Spleen (tissue), 11 donors: ENCODE results near the gene NTRK2. TPM values are rescaled to one million over a fixed set of nuclear protein-coding genes. Genes with fewer than 3 reads are reported as not detected.
A peak's percentile ranks its signal among the peaks of the same experiment; 100 is the strongest.

Experiments used
- DNase-seq: peaks from one replicate; pipeline ENCODE4 v3.0.0-alpha.2; 2020
- H3K27ac ChIP-seq, 8 donors: fragments of 200-600 bp; sonication (generic) in 7 of 8; 1 replicate in 4 of 8; 2 replicates in 4 of 8; pipeline versions ENCODE4 v1.5.0 to v1.8.0; 2016 to 2021; ENCODE audit warnings: inconsistent platforms in 4 of 8, mild to moderate bottlenecking in 4 of 8, moderate library complexity in 1 of 8
- H3K27me3 ChIP-seq, 7 donors: fragments of 200-600 bp; sonication (generic) in 6 of 7; replicated peaks in 1 of 7; 1 replicate in 4 of 7; 2 replicates in 3 of 7; pipeline versions ENCODE4 v1.5.0 to v1.8.0; 2016 to 2021; ENCODE audit warnings: inconsistent platforms in 3 of 7, mild to moderate bottlenecking in 1 of 7
- H3K36me3 ChIP-seq, 6 donors: fragments of 200-600 bp; sonication (generic) in 5 of 6; 1 replicate in 4 of 6; 2 replicates in 2 of 6; pipeline versions ENCODE4 v1.5.0 to v1.8.0; 2016 to 2021; ENCODE audit warnings: inconsistent platforms in 2 of 6
- H3K4me1 ChIP-seq, 6 donors: fragments of 200-600 bp; sonication (generic) in 5 of 6; 1 replicate in 3 of 6; 2 replicates in 3 of 6; pipeline versions ENCODE4 v1.5.0 to v1.8.0; 2016 to 2021; ENCODE audit warnings: inconsistent platforms in 3 of 6
- H3K4me3 ChIP-seq, 8 donors: fragments of 200-600 bp; sonication (generic) in 7 of 8; 1 replicate in 4 of 8; 2 replicates in 4 of 8; pipeline versions ENCODE4 v1.5.0 to v1.8.0; 2016 to 2021; ENCODE audit warnings: inconsistent platforms in 4 of 8, mild to moderate bottlenecking in 4 of 8, moderate library complexity in 2 of 8
- H3K9me3 ChIP-seq, 8 donors: fragments of 200-600 bp; sonication (generic) in 7 of 8; 1 replicate in 4 of 8; 2 replicates in 4 of 8; pipeline versions ENCODE4 v1.5.0 to v1.8.0; 2016 to 2021; ENCODE audit warnings: inconsistent platforms in 4 of 8
- CTCF ChIP-seq, 11 experiments: fragments of 200-600 bp in 7 of 11; fragments of 450-650 bp in 4 of 11; sonication (generic) in 4 of 11; IDR thresholded peaks in 8 of 11; conservative IDR thresholded peaks in 3 of 11; 1 replicate in 7 of 11; 2 replicates in 4 of 11; pipeline versions ENCODE4 v1.4.0 to v1.8.0; 2016 to 2021; ENCODE audit warnings: antibody characterized with exemption in 11 of 11, inconsistent platforms in 4 of 11, mild to moderate bottlenecking in 1 of 11
- POLR2A ChIP-seq, 3 donors: fragments of 450-650 bp; IDR thresholded peaks; one replicate each; pipeline ENCODE4 v1.5.1; 2017; ENCODE audit warnings: antibody characterized with exemption in 3 of 3, mild to moderate bottlenecking in 1 of 3
- POLR2AphosphoS5 ChIP-seq, 3 donors: sonication (generic); formaldehyde crosslinking; IDR thresholded peaks; one replicate each; pipeline ENCODE4 v1.5.1; 2017; ENCODE audit warnings: antibody characterized with exemption in 3 of 3
- WGBS, 5 donors: extraction: QIAGEN DNeasy Blood & Tissue Kit in 3 of 5; methylation state at CpG; one replicate each; pipeline versions ENCODE4 v1.1.5 to v1.1.7; 2013 to 2018; 5-methylcytosine and 5-hydroxymethylcytosine counted together
- intact Hi-C: fragments of 100-400 bp; cut with DNase I; formaldehyde crosslinking; loops from one replicate; pipeline ENCODE4 v1.15.0; 2023; ENCODE audit warnings: low total_unique reads
- polyA plus RNA-seq, 3 donors: library from polyadenylated mRNA; stranded (reverse); fragments of 200-250 nt; gene quantifications; one replicate each; pipeline ENCODE4 v1.2.1, GENCODE V29; 2013
- total RNA-seq, 7 donors: library from RNA; depleted of rRNA in 3 of 7; stranded (reverse); fragments of >200 nt in 3 of 7; fragmentation: NEBNext Ultra II Directional in 4 of 7; extraction: Animal tissue kit (Norgen Biotek cat#: 25700) in 4 of 7; gene quantifications; one replicate each; pipeline versions ENCODE4 v1.1.0 to v1.2.1, GENCODE V29; 2016 to 2021
- donor health status: healthy with polysubstance abuse.
- donor health status: DM: no; HTN: no; CAD: no; lungs with moderate emphysema.
- donor health status: DM: no; HTN: no; CAD: no.
- donor health status: Bipolar disorder and iron deficiency.
- donor health status: healthy.
- donor health status: DM: no; HTN: no; CAD: no.
- donor health status: DM: yes; HTN: yes; CAD: no.

The NTRK2 gene
- total and polyA plus RNA-seq, 10 donors = 0.63 to 22.7 (median 8.9) TPM

- no peaks in the 10 kb centered on the region for H3K9me3 ChIP-seq
- no peak overlapping the region for H3K4me3 ChIP-seq
- no peak for TF ChIP-seq CTCF (IDR thresholded peaks at IDR 0.05 in 8 of 11, conservative IDR thresholded peaks at IDR 0.05 in 3 of 11)
- no peak for TF ChIP-seq POLR2AphosphoS5 (IDR thresholded peaks at IDR 0.05)
- no peak for TF ChIP-seq POLR2A (IDR thresholded peaks at IDR 0.05)
- peaks cover 4 to 9% (median 6%) of the 10 kb centered on the region in 6 donors for H3K4me1 ChIP-seq
- 66 to 87% (median 84%) methylated on average over 4 of the region's 4 CpGs for WGBS, 5 donors
- H3K27me3 ChIP-seq = no peaks in the 10 kb centered on the region
- intact Hi-C loops = no loop called here
- DNase-seq = no peak
- H3K27ac ChIP-seq = no peak overlapping the region
- H3K36me3 ChIP-seq = no peaks in the 10 kb centered on the region
Measured at GRCh38 chr9:84871983-84872382, 202.5 kb downstream of the NTRK2 start.

- Histone ChIP-seq H3K36me3 (no peaks in the 10 kb centered on the region), H3K27me3 (no peaks in the 10 kb centered on the region), H3K4me3 (no peak overlapping the region), H3K4me1 (peaks cover 4 to 9% (median 6%) of the 10 kb centered on the region in 6 donors), H3K27ac (peak overlapping the region in 6 of 8 donors; percentile 18 to 58 (median 35)), H3K9me3 (no peaks in the 10 kb centered on the region)
- TF ChIP-seq CTCF (IDR thresholded peaks at IDR 0.05 in 8 of 11, conservative IDR thresholded peaks at IDR 0.05 in 3 of 11) = no peak
- no peak for TF ChIP-seq POLR2A (IDR thresholded peaks at IDR 0.05)
- TF ChIP-seq POLR2AphosphoS5 (IDR thresholded peaks at IDR 0.05) = no peak
- no peak for DNase-seq
- intact Hi-C loops = no loop called here
- WGBS, 5 donors = 91 to 97% (median 94%) methylated on average over 4 of the region's 4 CpGs
Measured at GRCh38 chr9:84874022-84874421, 204.5 kb downstream of the NTRK2 start.

GRCh38 chr9:84874596-84874995, 205.1 kb downstream of the NTRK2 start:
- TF ChIP-seq POLR2AphosphoS5 (IDR thresholded peaks at IDR 0.05) (no peak), POLR2A (IDR thresholded peaks at IDR 0.05) (no peak), CTCF (IDR thresholded peaks at IDR 0.05 in 8 of 11, conservative IDR thresholded peaks at IDR 0.05 in 3 of 11) (no peak)
- WGBS, 5 donors = 3 to 19% (median 12%) methylated on average over 2 of the region's 2 CpGs
- Histone ChIP-seq H3K27me3 (no peaks in the 10 kb centered on the region), H3K27ac (peak overlapping the region in 6 of 8 donors; percentile 18 to 58 (median 35)), H3K4me1 (peaks cover 4 to 9% (median 6%) of the 10 kb centered on the region in 6 donors), H3K4me3 (no peak overlapping the region), H3K9me3 (no peaks in the 10 kb centered on the region), H3K36me3 (no peaks in the 10 kb centered on the region)
- intact Hi-C loops = no loop called here
- no peak for DNase-seq

- TF ChIP-seq POLR2AphosphoS5 (IDR thresholded peaks at IDR 0.05) (peak in 1 of 3 donors; percentile 15), POLR2A (IDR thresholded peaks at IDR 0.05) (no peak)
- 50 to 86% (median 78%) methylated on average over 4 of the region's 4 CpGs for WGBS, 5 donors
- no peaks in the 10 kb centered on the region for H3K27me3 ChIP-seq
- H3K9me3 ChIP-seq = no peaks in the 10 kb centered on the region
- H3K27ac ChIP-seq = peak overlapping the region in 6 of 8 donors; percentile 18 to 58 (median 35)
- no peak overlapping the region for H3K4me3 ChIP-seq
- intact Hi-C loops = no loop called here
- peaks cover 4 to 9% (median 6%) of the 10 kb centered on the region in 6 donors for H3K4me1 ChIP-seq
- no peaks in the 10 kb centered on the region for H3K36me3 ChIP-seq
- DNase-seq = no peak
Measured at GRCh38 chr9:84875193-84875592, 205.7 kb downstream of the NTRK2 start.

- WGBS, 5 donors = 87 to 98% (median 92%) methylated on average over 1 of the region's 1 CpG
- Histone ChIP-seq H3K27ac (no peak overlapping the region), H3K4me3 (no peak overlapping the region), H3K27me3 (no peaks in the 10 kb centered on the region), H3K9me3 (no peaks in the 10 kb centered on the region), H3K4me1 (peaks cover 4 to 8% (median 6%) of the 10 kb centered on the region in 6 donors), H3K36me3 (no peaks in the 10 kb centered on the region)
- TF ChIP-seq POLR2A (IDR thresholded peaks at IDR 0.05) (no peak), CTCF (IDR thresholded peaks at IDR 0.05 in 8 of 11, conservative IDR thresholded peaks at IDR 0.05 in 3 of 11) (no peak), POLR2AphosphoS5 (IDR thresholded peaks at IDR 0.05) (no peak)
- intact Hi-C loops = no loop called here
- DNase-seq = no peak
Measured at GRCh38 chr9:84879631-84880030, 210.1 kb downstream of the NTRK2 start.
